ENCODE data around the gene CPD. TPM values are rescaled to one million over a fixed set of nuclear protein-coding genes. Genes with fewer than 3 reads are reported as not detected.
A peak's percentile ranks its signal among the peaks of the same experiment; 100 is the strongest.

The CPD gene
- total RNA-seq, 1 donor from 2014 or later, result 53.2 TPM

DNA sequence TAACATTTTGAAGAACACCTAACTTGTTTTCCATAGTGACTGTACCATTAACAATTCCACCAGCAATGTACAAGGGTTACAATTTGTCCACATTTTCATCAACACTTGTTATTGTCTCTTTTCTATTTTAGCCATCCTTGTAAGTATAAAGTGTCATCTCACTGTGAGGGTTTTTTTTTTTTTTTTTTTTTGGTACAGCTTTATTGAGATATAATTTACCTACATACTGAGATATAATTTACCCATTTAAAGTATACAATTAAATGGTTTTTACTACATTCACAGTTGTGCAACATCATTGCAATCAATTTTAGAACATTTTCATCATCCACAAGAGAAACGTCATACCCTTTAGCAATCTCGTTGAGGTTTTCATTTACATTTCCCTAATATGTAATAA lies 27.0 kb upstream of the CPD start:
- DNase-seq (ENCODE audit: low spot score) (no peak), ATAC-seq (no peak)
- intact Hi-C loops (cut with DNase I), result no loop called here

DNA sequence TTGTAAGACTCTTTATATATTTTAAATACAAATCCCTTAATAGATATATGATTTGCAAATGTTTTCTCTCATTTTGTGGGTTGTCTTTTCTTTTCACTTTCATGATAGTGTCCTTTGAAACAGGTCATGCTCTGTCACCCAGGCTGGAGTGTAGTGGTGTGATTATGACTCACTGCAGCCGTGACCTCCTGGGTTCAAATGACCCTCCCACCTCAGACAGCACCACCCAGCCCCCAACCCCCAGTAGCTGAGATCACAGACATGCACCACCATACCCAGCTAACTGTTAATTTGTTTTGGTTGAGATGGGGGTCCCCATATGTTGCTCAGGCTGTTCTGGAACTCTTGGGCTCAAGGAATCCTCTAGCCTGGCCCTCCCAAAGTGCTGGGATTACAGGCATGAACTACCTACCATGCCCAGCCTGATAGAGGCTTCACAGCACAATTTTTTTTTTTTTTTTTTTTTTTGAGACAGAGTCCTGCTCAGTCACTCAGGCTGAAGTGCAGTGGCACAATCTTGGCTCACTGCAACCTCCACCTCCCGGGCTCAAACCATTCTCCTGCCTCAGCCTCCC lies 26.4 kb upstream of the CPD start:
- no peak for DNase-seq (ENCODE audit: low spot score)

DNA sequence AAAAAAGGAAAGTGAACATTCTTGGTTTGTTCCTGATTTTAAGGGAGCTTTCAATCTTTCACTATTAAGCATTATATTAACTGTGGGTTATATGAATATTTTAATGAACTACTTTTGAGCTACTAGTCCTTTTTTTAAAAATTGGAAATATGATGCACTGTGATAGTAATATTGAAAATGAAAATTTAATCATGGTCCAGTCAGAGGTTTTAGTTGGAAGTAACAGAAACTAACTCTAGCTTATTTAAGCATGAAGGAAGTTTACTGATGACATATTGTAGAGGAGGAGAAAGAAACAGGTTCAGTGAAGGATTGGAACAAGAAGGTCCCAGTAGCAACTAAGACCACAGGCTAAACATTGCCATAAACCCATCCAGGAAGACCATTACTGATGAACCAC lies 24.0 kb upstream of the CPD start:
- ATAC-seq, result no peak
- intact Hi-C loops (cut with DNase I), result no loop called here
- no peak for DNase-seq (ENCODE audit: low spot score)

More for the DNA sequence above, 26.4 kb upstream of the CPD start:
- intact Hi-C loops (cut with DNase I), result no loop called here
- no peak for ATAC-seq

DNA sequence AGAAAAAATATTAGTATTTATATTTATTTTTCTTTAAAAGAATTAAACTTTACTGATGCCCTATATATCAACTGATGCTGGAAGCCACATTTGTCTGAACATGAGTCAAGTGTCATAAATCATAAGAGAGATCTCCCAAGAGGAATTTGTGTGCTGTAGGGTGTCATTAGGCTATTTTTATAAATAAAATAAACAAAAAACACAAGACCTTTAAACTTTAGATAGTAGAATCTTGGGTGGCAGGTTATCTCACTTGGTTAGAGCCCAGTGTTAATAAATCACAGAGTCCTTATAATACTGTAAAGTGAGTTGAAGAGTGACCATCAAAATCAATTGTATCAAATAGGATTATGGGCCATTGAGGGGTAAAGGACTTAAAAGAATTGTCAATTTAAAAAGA lies 21.3 kb upstream of the CPD start:
- no peak for ATAC-seq
- DNase-seq (ENCODE audit: low spot score), result no peak
- intact Hi-C loops (cut with DNase I), result no loop called here

DNA sequence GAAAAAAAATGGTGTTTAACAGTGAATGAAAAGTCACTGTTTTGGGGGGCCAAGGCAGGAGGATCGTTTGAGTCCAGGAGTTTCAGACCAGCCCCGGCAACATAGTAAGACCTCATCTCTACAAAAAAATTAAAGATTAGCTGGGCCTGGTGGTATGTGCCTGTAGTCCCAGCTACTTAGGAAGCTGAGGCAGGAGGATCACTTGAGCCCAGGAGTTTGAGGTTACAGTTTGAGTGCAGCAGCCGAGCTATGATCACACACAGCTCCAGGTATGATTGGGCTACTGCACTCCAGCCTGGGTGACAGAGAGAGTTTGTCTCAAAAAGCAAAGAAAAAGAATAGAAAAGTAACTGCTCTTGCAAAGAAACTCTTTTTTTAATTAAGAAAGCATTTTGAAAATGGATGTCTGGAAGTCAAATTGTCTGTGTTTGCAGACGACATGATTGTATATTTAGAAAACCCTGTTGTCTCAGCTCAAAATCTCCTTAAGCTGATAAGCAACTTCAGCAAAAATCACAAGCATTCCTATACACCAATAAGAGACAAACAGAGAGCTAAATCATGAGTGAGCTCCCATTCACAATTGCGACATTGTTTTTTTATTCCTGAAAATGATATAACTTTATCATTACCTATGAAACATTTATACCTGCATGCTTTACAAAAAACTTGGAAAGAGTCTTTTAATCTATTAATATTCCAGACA lies 20.5 kb upstream of the CPD start:
- intact Hi-C loops (cut with DNase I), result no loop called here
- DNase-seq (ENCODE audit: low spot score) (no peak), ATAC-seq (no peak)

DNA sequence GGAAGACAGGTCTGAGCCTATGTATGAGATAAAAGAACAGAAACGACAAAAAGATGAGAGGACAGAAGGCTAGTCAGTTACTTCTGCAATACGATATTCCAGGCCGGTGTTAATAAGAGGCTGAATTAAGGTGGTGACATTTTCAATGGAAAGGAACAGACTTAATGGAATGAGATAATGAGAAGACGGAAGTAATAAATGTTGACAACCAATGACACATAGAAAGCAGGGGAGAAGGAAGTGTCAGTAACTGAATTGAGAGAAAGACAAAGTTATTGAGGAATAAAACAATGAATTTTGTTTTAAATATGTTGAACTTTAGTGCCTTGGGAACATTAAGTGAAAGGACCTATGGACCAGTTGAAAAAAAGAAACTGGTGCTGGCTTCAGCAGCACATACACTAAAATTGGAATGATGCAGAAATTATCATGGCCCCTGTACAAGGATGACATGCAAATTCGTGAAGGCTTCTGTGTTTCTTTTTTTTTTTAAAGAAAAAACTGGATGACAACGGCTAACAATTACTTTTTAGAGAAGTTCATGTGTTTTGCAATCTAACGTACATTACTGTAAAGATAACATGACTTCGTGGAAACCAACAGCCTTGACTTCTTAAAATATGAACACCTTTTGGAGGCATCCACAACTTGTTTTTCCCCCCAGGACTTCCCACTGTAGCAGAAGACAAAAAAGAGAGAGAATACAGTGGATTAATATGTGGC lies 18.5 kb upstream of the CPD start:
- ATAC-seq, result no peak
- intact Hi-C loops (cut with DNase I), result no loop called here
- DNase-seq (ENCODE audit: low spot score), result no peak

DNA sequence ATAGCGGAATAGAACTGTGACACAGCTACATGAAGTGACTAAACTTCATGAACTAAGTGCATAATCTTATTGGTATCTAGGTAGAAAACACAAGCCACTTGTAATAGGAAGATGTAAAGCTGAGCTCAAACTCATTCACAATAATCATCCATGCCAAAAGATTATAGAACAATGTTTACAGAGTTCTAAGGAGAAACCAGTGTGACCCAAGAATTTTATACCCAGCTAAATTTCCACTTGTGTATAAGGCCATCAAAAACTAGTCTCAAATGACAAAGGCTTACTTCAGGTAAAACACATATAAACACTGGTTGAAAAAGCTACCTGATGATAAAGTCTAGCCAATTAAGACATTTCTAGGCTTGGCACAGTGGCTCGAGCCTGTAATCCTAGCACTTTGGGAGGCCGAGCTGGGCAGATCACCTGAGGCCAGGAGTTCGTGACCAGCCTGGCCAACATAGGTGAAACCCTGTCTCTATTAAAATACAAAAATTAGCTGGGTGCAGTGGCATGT lies 16.9 kb upstream of the CPD start:
- DNase-seq (ENCODE audit: low spot score), result no peak
- intact Hi-C loops (cut with DNase I), result no loop called here
- ATAC-seq, result no peak

DNA sequence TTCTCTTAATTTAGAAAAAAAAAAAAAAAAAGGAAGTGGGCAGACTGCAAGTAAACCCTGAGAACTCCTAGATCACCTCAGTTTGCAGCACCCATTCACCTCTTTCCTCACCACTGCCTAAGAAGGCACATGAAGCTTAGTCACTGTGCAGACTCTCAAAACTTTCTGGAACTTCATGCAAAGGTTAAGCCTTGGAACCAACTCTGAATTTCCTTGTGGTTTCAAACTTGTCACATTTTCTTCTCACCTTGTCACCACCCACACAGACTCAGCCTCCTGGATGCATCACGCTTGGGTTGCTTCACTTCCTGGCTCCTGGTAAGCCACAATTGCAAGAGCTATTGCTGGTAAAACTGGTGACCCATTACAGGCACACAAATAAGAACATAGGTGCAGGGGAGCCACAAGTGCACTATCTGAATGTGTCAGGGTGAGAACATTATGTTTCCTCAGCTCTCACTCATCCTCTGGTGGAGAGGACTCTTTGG lies 15.0 kb upstream of the CPD start:
- DNase-seq (ENCODE audit: low spot score) (no peak), ATAC-seq (no peak)
- intact Hi-C loops (cut with DNase I), result no loop called here

DNA sequence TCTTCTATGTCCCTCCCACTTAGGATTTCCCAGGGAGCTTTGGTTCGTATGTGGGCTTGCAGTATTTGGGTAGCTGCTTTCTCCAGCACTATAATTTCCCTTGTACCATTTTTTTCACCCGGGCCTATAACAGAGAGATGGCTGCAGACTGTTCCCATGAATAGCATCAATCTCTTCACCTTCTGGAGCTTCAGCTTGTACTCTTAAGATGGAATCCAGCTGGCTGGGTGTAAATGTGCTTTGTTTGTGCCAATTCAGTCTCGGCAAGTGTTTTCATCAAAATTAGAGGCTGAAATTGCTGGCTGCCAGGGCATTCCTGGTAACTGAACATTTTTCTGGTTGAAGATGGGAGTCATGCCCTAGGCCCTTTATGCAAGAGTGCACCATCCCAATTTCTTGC lies 12.2 kb upstream of the CPD start:
- intact Hi-C loops (cut with DNase I), result no loop called here
- ATAC-seq (no peak), DNase-seq (ENCODE audit: low spot score) (no peak)

DNA sequence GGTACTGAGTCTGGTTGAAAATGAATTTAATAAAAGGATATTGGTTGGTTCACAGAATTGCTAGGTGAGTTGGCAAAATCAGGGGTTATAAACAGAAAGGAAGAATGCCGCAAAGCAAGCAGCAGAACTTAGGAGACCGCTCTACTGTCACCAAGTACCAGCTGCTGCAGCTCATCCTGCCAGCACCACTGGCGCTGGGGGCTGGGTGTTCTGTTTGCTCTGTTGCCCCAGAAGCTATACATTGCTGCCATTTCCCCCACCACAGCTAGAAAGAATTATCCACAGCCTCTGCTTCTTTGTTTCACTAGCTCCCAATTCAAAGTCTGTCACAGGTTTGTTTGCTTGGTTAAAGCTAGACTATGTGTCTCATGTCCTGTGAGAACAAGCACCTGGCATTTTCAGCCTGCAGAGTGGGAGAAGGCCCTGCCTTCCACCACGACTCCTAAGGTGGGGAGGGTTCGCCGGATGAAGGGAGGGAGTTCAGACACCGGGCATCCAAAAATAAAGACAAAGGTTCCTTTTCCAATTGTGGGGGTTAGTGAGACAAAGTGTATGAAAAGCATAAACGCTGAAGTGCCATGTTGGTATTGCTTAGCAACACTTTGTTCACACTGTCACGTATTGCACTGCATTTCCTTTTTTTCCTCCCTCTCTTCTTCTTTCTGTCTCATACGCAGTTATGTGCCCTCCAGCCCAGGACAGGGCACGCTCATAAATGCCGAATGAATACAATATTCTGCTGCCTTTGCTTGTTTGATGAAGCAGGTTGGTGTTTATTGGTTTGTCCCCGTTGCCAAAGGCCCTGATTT lies 9.6 kb upstream of the CPD start:
- no peak for DNase-seq (ENCODE audit: low spot score)
- no peak for ATAC-seq
- intact Hi-C loops (cut with DNase I), result no loop called here

DNA sequence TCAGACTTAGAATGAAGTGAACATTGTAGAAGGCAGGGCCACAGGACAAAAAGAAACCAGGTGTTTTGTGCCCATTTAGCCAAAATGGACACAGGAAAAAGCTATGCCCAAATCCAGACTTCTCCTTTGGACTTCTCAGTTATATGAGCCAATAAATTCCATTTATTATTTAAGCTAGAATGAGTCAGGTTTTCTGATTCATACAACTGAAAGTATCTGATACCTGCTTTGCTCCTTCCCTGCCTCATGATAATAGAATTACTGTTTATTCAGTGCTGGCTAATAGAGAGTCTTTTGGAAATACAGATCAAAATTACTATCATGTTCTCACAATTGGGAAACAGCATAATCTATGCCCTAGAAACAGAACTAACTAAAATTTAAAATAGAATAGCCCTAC lies 8.7 kb upstream of the CPD start:
- intact Hi-C loops (cut with DNase I), result no loop called here
- DNase-seq (ENCODE audit: low spot score), result no peak
- no peak for ATAC-seq

DNA sequence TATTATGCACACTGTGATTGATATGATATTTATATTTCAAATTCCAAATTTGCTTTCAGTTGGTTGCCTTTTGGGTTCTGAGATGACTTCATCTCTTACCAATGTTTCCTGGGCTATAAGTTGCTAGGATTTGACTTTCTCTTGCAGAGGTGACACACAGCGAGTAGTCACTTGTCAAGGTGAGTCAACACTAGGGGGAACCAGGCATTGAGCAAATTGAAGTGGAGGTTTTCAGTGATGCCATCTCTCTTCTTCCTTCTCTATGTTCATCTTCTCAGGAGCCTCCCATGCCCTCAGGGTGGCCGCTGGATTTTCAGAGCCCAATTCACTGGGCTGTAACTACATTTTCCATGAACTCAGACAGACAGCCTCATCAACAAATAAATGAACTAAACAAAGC lies 6.0 kb upstream of the CPD start:
- no peak for DNase-seq (ENCODE audit: low spot score)
- ATAC-seq, result no peak
- intact Hi-C loops (cut with DNase I), result no loop called here

DNA sequence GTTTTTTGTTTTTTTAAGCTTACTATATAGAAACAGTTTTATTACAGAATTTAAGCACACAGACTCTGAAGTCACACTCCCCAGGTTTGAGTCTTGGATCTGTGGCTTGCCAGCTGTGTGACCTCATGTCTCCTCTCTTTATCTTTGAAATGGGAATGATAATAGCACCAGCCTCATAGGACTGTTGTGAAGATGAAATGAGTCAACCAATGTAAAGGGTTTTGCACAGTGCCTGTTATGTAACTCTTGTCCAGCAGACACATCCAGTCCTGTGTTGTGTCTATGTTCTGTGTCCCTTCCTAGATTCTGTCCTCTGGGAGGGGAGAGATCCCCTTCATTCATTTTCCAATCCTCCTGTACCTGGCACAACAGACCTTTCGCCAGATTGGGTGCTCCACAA lies 3.1 kb upstream of the CPD start:
- ATAC-seq, result no peak
- intact Hi-C loops (cut with DNase I), result no loop called here
- DNase-seq (ENCODE audit: low spot score), result no peak

DNA sequence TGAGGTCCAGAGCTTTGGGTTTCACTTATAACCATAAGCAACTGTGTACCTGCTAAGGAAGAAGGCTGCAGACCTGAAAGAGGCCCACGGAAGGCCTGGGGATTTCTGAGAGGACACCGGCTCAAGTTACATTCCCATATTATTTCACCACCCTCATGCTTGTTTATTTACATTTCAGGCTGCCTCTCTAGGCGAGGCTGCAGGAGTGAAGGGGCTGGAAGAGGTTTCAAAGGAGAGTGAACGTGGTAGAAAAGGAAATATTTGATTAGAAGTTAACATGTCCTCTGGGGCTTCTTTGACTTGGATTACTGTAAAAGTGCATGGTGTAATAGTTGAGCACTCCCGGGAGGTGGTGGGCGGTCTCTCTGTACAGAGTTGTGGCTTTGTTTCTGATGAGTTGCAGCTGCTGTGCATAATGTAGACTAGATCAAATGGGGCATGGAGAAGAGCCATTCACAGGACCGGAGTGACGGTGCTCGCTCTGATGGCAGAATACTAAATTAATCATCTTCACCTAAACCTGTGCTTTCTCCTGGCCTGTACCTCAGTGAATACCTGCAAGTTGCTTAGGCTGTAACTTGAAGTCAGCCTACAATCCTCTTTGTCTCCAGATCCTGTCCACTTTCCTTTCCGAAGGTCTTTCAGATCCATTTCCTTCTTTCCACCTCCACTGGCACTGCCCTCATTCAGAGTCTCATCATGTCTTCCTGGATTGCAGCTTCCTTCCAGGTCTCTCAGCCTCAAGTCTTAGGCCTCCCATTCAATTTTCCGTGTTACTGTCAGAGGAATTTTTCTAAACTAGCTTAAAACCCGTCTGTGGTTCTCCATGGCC lies 1.9 kb upstream of the CPD start:
- intact Hi-C loops (cut with DNase I), result no loop called here
- peak; percentile 40 for ATAC-seq
- DNase-seq (ENCODE audit: low spot score), result peak; percentile 63

DNA sequence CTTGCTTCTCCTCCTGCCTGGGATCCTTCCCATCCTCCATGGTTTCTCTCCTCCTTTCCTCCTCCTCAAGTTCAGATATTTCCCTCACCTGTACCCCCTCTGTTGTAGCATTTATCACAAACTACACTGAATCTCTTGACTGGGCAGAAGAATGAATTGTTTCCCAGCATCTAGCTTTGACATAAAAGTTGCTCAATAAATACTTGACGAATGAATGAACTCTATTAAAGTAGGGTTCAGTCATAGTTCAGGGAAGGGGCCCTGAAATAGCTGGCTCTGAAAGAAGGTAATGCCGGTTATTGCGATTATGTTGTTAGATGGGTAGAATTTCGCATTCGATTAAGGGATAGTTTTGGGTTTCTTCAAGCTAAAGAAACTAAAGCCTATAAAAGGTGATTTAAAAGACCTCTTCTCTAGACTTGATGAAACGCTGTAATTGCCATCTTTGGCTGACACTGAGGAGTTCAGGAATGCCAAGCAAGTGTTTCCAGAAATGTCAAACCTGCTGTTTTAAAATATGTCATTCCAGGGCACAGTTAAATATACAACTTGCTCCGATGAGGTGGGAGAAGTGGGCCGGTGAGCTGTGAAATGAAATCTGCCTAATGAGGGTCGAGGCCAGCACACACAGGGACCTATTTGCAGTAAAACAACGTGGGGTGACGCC lies 1.0 kb upstream of the CPD start:
- intact Hi-C loops (cut with DNase I), result no loop called here
- ATAC-seq (no peak), DNase-seq (ENCODE audit: low spot score) (no peak)

DNA sequence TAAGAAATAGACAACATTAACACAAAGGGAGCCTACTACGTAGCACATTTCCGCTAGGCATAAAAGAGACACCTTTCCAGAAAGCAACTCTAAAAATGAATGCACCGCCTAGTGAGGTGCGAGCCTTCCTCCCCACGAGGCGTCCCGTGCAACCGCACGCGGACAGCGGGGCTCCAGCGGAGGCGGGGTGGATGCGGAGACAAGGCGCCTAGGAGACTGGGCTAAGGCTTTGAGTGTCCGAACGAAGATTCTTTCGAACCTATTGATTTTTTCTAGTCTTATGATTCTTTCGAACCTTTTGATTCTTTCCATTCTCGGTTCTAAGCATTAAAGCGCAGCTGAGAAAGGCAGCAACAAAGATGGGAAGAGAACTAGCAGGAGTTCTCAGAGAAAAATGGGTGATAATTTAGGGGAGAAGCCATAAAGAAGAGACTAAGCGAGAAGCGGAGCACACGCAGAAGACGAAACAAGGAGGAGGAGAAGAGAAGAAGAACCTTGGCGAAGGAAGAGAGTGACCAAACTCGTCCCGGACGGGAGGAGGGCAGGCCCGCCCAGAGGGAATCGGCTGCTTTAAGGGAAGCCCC lies 394 bp upstream of the CPD start:
- ATAC-seq (peak; percentile 67), DNase-seq (ENCODE audit: low spot score) (peak; percentile 63)
- intact Hi-C loops (cut with DNase I), result no loop called here

DNA sequence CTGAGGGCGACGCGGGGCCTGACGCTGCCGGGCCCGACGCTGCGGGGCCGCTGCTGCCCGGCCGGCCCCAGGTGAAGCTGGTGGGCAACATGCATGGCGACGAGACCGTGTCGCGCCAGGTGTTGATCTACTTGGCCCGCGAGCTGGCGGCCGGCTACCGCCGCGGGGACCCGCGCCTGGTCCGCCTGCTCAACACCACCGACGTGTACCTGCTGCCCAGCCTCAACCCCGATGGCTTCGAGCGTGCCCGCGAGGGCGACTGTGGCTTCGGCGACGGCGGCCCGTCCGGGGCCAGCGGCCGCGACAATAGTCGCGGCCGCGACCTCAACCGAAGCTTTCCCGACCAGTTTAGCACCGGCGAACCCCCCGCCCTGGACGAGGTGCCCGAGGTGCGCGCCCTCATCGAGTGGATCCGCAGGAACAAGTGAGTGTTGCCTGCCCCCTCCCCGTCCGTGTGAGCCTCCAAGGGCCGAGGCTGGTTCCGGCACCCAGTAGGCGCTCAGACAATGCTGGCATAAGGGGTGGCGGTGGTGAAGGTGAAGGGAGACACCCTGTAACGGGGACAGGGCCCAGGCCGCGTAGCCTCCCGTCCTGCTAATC lies 676 bp downstream of the CPD start:
- ATAC-seq (no peak), DNase-seq (ENCODE audit: low spot score) (peak; percentile 63)
- intact Hi-C loops (cut with DNase I), result no loop called here

Data from sciatic nerve (tissue), 2 donors.